HG03521 (cell line): ENCODE measurements around the gene P4HB.
A peak's percentile ranks its signal among the peaks of the same experiment; 100 is the strongest.

ENCODE experiments used
- ATAC-seq: cut with Tn5 transposase; IDR thresholded peaks from one replicate; pipeline ENCODE4 v1.9.1; 2021; ENCODE audit warnings: mild to moderate bottlenecking, moderate library complexity; ENCODE audit not compliant: unreplicated experiment

P4HB gene

DNA sequence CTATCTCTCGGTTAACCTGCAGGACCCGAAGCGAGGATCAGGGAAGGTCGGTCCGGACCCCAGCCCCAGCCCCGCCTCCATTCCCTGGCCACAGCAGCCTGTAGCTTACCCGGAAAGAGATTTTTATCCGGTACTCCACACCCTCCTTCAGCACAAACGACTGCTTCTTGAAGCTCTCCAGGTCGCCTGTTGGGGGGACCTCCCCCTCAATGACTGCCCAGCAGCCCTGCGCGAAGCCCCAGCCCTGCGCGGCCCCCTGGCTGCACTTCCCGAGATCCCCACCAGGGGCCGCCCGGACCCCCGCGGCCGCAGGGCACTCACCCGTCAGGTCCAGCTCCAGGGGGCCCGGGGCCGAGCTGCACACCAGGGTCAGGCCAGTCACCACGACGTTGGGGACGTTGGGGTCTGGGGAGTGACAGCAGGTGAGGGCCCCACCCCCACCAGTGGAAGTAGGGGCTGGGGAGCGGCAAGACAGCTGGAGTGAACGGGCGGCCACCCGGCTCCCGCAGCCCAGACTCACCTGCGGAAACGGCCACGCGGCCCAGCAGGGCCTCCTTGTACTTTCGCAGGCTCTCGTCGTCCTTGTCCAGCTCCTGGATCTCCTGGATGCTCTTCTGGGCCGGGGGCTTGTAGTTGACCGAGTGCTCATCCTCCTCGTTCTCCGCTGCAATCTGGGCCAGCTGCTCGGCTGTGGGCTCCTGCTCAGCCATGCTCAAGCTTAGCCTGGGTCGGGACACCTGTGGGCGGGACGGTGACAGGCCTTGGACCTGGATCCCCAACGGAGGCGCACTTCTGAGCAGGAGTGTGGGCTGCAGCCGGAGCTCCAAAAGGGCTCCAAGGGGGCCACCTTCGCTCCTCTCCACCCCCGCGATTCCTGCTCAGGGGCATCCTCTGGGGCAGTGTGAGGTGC lies 9.1 kb upstream of the P4HB start:
- no peak for ATAC-seq

DNA sequence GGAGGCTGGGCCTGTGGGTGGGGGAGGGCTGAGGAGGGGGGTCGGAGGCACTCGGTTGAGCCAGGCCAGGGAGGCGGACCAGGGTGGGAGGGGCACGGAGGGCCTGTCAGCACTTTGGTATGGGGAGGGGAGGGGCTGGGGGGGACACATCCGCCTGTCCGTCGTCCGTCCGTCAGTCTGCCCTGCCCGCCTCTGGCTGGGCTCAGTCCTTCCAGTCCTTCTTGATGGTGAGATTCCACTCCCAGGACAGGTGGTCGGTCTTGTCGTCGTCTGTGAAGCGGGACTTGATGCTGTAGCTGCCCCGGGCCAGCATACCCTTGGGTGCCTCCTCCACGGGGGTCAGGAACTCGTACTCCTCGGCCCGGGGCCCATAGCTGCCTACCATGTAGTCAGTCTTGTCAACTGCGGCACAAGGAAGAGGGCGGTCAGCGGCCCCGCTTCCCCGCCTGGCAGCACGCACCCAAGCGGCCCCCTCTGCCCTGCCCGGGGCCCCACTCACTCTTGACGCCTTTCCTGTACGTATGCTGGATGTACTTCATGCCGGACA lies 8.4 kb upstream of the P4HB start:
- no peak for ATAC-seq

DNA sequence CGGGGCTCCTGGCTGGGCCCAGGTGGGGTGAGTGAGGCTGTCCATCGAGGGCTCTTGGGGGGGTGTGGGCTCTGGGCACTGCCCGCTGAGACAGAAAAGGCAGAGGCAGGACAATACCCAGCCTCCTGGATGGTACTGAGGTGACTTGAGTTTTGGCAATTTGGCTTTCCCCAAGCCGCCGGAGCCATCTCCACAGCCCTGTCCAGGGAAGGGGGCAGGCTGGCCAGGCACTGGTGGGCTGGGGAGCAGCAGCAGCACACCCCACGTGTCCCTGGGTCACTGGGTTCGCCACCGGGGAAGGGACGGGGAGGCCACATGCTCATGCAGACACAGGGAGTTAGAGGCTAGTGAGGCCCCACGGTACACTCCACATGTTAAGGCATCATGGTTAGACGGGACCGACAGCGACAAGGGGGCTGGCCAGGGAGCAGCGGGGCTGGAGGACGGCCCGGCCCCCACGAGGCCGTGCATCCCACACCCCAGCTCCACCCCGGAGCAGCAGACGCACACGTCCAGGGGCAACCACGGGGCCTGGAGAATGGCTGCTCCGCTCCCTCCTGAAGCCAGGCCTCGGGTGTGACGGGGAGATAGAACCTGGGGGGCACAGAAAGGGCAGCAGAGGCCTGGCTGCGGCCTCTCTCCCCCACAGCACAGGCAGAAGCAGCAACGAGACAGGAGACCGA lies 7.8 kb upstream of the P4HB start:
- ATAC-seq = no peak

DNA sequence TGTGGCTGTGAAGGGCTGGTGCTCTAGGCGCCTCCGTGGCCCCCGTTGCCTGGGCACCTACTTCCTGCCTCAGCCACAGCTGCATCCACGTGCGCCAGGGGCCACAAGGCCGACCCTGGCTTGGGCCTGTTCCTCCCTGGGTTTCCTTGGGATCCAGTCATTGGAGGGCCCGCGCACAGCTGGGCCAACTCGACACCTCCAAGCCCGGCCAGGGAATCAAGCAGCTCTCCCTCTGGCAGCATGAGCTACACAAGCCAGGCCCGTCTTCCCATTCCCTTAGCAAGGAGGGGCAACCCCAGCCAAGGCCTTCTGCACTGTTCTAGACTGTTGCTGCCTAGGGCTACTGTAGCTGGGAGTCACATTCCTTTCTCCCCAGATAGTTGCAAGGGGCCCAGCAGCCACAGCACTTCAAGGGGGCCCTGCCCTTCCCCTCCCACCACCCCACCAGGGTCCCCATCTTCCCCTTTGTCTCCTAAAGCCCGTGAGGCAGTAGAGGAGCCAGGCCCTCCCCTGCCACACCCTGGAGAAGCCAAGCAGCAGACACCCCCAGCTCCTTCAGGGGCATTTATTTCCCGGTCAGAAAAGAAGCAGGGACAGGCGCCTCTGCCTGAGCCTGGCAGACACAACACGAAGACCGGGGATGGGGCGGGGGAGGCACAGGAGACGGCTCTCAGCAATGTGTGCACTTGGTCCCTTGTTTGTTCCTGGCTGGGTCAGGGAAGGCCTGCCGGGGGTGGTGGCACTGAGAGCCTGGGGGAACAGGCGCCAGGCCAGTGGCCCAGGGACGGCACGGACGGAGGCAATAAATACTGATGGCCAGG lies 7.0 kb upstream of the P4HB start:
- ATAC-seq = no peak

DNA sequence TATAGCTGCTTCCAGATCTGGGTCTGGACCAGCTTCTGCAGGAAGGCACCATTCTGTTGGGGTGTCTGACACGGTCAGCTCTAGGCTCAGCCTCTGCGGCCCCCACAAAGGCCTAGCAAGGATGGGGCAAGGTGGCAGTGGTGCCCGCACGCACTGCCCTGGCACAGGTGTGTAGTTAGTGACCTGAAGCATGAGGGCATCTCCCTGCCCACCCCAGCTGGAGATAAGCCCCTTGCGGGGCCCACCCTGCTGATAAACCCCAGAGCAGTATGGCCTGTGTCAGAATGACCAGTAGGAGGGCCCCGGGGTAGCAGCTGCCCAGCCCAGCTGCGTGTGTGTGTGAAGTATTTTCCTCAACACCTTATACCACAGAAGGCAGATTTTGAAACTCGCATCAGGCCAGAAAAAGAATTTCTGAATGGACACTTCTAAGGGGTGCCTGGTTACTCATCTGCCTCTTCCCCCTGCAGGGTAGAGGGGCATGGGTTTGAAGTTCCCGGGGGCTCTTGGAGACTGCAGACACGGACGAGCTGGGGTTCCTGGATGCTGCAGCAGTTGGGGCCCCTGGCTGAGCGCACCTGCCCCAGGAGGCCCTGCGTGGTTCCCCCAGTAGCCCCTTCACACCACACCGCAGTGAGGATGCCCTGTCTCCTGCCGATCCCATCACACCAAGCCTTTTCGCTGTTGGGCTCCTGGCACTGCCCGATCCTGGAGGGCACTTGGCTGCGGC lies 6.3 kb upstream of the P4HB start:
- no peak for ATAC-seq

DNA sequence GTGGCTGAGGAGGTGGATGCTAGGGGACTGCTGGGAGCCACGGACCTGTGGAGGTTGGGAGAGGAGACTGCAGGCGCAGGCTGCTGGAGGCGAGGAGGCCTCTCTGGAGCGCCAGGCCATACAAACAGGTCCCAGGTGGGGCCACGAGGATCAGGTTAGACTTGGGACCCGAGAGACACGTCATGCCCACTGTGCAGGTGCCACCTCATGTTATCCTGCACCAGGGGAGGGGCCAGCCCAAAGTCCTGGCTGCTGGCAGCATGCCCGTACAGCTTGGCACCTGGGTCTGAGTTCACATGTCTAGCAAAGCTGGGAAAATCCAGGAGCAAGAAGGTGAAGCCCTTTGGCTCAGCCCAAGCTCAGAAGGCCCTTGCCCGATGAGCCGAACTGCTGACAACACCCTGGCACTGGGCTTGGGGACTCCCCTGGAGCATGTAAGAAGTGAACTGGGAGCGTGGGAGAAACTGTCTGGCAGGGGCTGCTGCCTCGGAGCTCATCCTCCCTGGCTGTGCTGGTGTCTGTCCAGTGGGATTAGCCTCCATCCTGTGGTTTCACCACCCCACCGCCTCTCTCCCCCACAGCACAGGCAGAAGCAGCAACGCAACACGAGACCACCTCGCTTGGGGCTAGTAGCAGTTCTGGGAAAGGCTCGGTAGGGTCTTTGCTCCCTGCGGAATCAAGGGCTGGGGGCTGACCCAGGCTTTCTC lies 5.6 kb upstream of the P4HB start:
- no peak for ATAC-seq

DNA sequence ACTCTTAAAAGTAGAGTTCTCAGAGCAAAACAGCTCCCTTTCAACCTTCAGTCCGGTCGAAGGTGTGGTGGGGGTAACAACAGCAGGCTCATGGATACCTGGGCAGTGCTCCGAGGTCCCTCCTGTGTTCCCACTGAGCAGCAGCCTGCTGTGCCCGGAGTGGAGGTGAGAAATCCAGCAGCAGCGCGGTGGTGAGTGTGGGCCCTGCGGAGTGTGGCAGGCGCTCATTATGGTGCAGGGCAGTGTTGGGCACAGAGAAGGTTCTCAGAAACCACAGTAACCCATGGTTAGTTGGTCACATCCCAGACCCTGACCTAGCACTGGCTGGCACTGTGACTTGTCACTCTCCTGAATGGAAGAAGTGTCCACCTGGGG lies 5.0 kb upstream of the P4HB start:
- ATAC-seq = no peak

DNA sequence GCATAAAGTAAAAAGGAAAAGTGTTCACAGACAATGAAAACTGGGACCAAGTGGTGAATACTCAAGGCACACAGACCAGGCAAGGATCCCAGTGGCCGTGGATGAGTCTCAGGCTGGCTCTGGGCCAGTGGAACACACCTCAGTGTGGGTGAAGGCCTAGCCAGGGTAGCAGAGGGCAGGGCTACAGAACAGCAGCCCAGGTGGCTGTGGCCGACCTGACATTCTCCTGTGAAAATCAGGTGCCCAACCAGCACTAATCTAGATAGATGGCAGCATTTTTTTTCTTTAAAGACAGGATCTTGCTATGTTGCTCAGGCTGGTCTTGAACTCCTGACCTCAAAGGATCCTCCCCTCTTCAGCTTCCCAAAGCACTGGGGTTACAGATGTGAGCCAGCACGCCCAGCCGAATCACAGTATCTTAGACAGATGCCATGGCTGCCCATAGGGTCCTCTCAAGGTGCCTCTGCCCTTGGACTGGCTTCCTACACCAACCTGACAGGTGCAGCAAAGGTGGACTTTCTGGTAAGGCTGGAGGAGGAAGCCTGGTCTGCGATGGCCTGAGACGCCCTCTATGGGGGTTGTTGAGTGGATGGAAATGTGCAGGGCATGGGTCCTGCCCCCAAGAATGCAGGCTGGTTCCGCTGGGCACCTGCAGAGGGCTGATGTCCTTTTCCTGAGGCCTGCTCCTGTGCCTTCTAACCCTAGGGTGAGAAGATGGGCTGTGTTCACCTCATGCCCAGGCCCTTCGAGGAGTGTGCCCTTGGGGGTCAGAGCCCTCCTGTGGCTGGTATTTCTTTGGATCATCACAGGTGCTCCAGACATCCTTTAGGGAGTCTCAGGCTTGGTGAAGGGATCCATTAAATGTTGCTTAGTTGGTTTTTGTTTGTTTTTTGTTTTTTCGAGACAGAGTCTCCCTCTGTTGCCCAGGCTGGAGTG lies 3.8 kb upstream of the P4HB start:
- ATAC-seq = no peak

DNA sequence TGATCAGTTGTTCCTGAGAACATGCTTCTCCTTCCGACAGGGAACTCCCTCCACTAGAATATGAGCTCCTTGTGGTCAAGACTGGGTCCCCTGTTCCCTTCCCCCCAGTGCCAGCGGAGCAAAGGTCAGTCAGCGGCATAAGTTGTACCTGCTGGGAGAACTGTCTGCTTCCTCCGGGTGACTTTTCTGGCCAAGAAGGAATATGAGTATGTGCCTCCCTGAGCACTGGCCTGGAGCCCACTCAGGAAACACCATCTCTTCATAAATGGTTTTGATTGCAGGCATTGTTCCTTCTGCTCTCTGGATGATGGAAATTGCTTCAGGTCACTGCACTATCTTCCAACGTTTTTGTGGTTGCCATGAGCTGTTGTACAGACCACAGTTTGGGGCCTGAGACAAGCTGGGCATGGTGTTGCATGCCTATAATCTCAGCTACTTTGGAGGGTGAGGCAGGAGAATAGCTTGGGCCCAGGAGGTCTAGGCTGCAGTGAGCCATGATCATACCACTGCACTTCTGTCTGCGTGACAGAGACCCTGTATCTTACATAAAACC lies 2.9 kb upstream of the P4HB start:
- no peak for ATAC-seq

DNA sequence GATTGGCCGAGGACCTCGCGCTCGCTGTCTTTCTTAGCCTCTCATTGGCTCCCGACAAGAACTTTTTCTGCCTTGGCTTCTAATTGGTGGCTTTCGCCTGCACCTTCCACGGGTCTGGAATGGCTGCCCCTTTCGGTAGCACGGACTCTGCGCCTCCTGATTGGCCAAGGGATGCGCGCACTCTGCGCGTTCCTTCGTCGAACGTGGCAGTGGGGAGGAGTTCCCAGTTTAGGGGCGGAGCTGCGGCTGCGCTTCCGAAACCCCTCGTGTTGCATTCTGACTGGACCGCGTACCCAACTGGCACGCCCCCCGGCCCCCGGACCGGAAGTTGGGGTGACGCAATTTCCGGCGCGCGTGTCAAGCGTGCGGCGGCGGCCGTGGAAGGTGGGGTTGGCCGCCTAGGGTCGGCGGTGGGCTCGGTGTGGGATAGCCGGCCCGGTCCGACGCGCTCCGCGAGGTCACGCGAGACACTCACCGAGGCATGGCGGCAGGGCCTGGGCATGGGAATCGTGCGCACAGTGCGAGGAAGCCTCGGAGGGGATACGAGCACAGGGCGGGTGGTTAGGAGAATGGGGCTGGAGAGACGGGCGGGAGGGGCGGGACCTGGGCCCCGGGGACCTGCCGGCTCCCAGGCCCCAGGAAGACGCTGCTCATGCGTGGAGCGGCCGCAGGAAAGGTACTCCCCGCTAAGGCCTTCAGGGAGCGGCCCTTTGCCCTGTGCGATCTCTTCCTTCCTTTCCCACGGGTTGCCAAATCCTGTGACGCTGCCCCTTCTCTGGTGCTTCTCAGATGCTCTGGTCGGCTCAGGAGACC lies 627 bp upstream of the P4HB start:
- peak; percentile 79 for ATAC-seq

DNA sequence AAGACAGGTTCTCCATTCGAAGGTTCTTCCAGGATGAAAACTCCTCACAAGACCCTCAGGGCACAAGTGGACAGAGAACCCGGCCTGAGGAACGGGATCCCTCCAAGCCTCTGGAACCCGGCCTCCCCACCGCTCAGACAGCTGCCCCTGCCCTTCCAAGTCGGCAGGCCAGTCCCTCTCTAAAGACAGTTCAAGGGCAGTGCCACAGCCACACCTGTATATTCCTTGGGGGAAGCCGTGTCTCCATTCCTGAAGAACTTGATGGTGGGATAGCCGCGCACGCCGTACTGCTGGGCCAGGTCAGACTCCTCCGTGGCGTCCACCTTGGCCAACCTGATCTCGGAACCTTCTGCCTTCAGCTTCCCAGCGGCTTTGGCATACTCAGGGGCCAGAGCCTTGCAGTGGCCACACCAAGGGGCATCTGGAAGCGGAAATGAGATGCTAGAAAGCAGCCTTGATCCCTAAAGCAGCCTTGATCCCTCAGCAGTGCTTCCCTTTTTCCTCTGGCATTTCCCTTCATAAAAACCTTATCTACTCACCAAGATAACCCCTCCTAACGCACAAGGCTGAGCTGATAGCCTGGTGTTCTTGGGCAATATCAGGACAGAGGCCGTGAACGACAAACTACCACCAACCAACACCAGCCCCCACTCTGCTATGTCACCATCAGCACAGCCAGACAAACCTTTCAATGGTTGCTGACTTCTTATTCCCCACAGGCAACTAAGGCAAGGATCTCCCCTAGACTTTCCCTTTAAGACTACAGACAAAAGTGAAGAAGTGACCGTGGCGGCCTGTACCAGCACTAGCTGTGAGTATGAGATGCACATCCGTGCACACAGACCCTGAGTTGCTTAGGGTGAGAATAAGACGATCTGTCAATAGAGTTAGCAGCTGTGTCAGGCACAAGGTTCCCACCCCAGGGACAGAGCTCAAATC lies 1.1 kb downstream of the P4HB start:
- ATAC-seq = no peak

DNA sequence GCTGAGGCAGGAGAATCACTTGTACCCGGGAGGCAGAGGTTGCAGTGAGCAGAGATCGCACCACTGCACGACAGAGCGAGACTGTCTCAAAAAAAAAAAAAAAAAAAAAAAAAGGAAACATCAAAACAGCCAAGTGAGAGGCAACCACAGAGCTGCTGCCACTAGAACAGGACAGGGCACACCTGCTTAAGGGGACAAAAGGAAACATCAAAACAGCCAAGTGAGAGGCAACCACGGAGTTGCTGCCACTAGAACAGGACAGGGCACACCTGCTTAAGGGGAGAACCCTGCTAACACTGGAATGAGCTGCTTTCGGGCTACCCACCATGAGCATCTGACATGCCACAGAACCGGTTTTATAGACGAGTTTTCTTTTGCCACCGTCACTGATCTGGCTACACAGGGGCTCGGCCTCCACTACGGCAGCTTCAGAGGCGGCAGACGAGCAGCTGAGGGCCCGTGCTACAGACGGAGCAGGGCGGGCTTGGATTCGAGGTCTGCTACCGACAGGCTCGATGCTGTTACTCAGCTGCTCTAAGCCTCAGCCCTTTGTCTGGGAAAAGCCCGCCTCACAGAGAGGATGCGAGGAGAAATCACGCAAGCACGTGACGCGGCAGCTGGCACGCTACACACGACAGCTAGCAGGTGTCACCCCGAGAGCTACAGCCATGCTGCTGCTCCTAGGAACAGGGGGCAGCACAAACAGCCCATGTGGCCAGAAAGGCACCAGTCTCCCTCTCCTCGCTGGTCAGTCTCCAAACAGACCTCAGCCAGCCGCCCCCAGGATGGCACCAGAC lies 2.0 kb downstream of the P4HB start:
- no peak for ATAC-seq

DNA sequence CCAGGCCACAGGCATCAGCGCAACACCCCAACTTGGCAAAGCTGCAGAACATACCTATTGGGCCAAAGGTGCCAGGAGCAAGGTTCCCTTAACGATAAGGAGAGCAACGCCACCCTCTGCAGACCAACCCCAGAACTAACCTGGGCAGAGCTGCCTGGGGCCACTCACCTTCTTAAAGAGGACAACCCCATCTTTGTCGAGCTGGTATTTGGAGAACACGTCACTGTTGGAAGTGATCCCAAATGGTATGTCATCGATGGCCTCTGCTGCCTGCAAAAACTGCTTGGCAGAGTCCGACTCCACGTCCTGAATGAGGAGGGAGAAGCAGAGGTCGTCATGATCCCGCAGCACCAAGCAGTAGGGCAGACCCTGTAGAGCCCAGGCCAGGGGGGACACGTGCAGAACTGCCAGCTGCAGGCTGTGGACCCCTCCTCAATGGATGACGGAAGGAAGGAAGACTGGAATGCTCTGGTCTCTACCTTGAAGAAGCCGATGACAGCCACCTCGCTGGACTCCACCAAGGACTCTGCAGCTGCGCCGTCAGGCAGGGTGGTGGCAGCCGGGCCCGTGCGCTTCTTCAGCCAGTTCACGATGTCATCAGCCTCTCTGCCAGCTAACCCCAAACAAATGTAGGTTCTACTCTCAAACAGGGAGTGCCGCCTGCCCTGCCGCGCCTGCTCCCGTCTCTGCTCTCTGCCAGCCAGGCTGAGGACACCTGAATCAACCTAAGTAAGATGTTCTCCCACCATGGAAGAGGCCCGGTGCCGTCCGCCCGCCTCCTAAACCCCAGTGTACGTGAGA lies 5.2 kb downstream of the P4HB start:
- no peak for ATAC-seq

DNA sequence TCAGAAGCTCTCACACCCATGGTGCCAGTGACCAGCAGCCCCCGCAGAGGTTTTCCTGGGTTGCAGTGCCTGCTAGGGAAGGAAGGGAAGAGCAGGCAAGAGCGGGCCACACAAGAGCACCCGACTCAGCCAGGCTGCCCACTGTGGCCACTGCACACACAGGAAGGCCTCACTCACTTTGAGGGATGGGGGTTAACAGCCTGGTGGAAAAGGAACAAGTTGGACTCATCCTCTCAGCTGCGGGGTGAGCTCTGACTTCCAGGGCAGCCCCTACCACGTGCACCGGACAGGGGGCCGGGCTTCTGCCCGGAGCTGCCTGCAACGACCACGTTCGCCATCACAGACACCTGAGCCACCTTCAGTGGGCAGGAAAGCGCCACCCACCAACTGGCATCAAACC lies 8.1 kb downstream of the P4HB start:
- no peak for ATAC-seq

DNA sequence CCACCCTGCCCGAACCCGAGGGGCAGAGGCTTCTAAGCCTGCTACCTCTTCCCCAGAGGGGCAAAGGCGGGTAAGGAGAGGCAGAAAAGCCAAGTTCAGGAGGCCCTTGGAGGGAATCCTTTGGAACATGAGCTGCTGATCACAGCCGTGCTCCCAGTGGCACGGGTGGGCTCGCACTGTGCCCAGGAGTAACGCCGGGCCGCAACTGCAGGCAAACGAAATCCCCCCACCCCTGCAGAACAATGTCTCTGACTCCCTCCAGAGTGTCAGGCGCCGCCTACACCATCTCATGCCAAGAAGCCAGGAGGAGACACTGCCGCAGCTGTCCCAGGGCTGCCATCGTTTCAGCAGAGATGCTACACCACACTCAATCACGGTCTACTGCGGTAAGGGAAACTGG lies 8.9 kb downstream of the P4HB start:
- no peak for ATAC-seq
